A549 (cell line): Measurements from ENCODE around the gene BTBD3. TPM values are rescaled to one million over a fixed set of nuclear protein-coding genes. Genes with fewer than 3 reads are reported as not detected.

Experiments used
- ATAC-seq, 2 experiments: fragments of 200-7000 bp in 1 of 2; fragments of >200 bp in 1 of 2; cut with Nextera tagmentation in 1 of 2; cut with Tn5 transposase in 1 of 2; 3 replicates each; pipeline versions ENCODE4 v1.8.0 to v1.9.1; 2018 to 2020; ENCODE audit warnings: mild to moderate bottlenecking in 1 of 2, moderate library complexity in 1 of 2
- CTCF ChIA-PET: fragments of 300-600 bp; sonication (Branson Sonifier 250); formaldehyde crosslinking; extraction: SDS; loops from one replicate; lab custom pipeline; 2021; ENCODE audit warnings: antibody characterized with exemption, inconsistent platforms; lab: Yijun Ruan, JAX
- POLR2A ChIA-PET: fragments of 350-600 bp; formaldehyde crosslinking; extraction: SDS; loops from one replicate; lab custom pipeline; 2021; ENCODE audit warnings: antibody characterized with exemption, inconsistent platforms; lab: Yijun Ruan, JAX
- DNase-seq, 2 experiments: peaks; one replicate each; pipeline versions ENCODE4 v3.0.0 to v3.0.0-alpha.2; 2011 to 2016; ENCODE audit warnings: low read depth in 1 of 2, low spot score in 1 of 2
- FAIRE-seq: peaks from 2 replicates; lab custom pipeline; 2011; peaks lifted over from hg19 to GRCh38; lab: Jason Lieb, UNC
- H3K27ac ChIP-seq, 2 experiments: fragments of >200 bp; sonication (Bioruptor Twin); formaldehyde crosslinking; 3 replicates each; pipeline ENCODE4 v1.5.1; 2016 to 2017
- H3K4me1 ChIP-seq: fragments of >200 bp; sonication (Bioruptor Twin); formaldehyde crosslinking; 3 replicates; pipeline ENCODE4 v1.6.1; 2016
- H3K4me2 ChIP-seq: fragments of >200 bp; sonication (Bioruptor Twin); formaldehyde crosslinking; 3 replicates; pipeline ENCODE4 v1.6.1; 2016
- H3K4me3 ChIP-seq: fragments of >200 bp; sonication (Bioruptor Twin); formaldehyde crosslinking; 3 replicates; pipeline ENCODE4 v1.5.1; 2016
- H3K9me3 ChIP-seq: fragments of >200 bp; sonication (Bioruptor Twin); formaldehyde crosslinking; 3 replicates; pipeline ENCODE4 v1.6.1; 2016
- BCL3 ChIP-seq: fragments of >200 bp; sonication (Bioruptor Twin); formaldehyde crosslinking; IDR thresholded peaks from 3 replicates; pipeline ENCODE4 v1.6.1; 2016
- CBX8 ChIP-seq: fragments of 200-600 bp; sonication (generic); IDR thresholded peaks from 2 replicates; pipeline ENCODE4 v1.6.1; 2016
- CEBPB ChIP-seq, 2 experiments: fragments of >200 bp in 1 of 2; sonication (Bioruptor Twin) in 1 of 2; formaldehyde crosslinking in 1 of 2; IDR thresholded peaks; 2 replicates each; pipeline ENCODE4 v1.6.1; 2012 to 2016
- CHD4 ChIP-seq: fragments of 200-600 bp; sonication (generic); IDR thresholded peaks from 2 replicates; pipeline ENCODE4 v1.6.1; 2016; ENCODE audit warnings: antibody characterized with exemption, mild to moderate bottlenecking, borderline replicate concordance
- EHF ChIP-seq: fragments of 250-450 bp; sonication (Bioruptor Pico); IDR thresholded peaks from 2 replicates; pipeline ENCODE4 v1.5.0; 2020; ENCODE audit warnings: mild to moderate bottlenecking
- EP300 ChIP-seq, 2 experiments: fragments of >200 bp; sonication (Bioruptor Twin); formaldehyde crosslinking; IDR thresholded peaks; 2 replicates in 1 of 2; 3 replicates in 1 of 2; pipeline ENCODE4 v1.6.1; 2016 to 2017
- ESRRA ChIP-seq: fragments of 150-350 bp; IDR thresholded peaks from 2 replicates; pipeline ENCODE4 v1.6.1; 2014; ENCODE audit warnings: mild to moderate bottlenecking, low read length, borderline replicate concordance
- FOXS1 ChIP-seq: fragments of 250-450 bp; sonication (Bioruptor Pico); IDR thresholded peaks from 2 replicates; pipeline ENCODE4 v1.5.0; 2020; ENCODE audit warnings: mild to moderate bottlenecking, moderate library complexity
- GATA3 ChIP-seq: IDR thresholded peaks from 2 replicates; pipeline ENCODE4 v1.6.1; 2012; ENCODE audit warnings: borderline replicate concordance
- HDAC2 ChIP-seq: fragments of 200-600 bp; sonication (generic); IDR thresholded peaks from 2 replicates; pipeline ENCODE4 v1.6.1; 2016
- HEYL ChIP-seq: fragments of 250-450 bp; sonication (Bioruptor Pico); IDR thresholded peaks from 2 replicates; pipeline ENCODE4 v1.8.0; 2021; ENCODE audit warnings: mild to moderate bottlenecking, moderate library complexity
- HOXA7 ChIP-seq: fragments of 250-450 bp; sonication (Bioruptor Pico); IDR thresholded peaks from 2 replicates; pipeline ENCODE4 v1.5.0; 2020; ENCODE audit warnings: mild to moderate bottlenecking, moderate library complexity
- HOXB13 ChIP-seq: fragments of 250-450 bp; sonication (Bioruptor Pico); IDR thresholded peaks from 2 replicates; pipeline ENCODE4 v1.5.0; 2020; ENCODE audit warnings: low read depth, mild to moderate bottlenecking, moderate library complexity
- JUNB ChIP-seq: fragments of >200 bp; sonication (Bioruptor Twin); formaldehyde crosslinking; IDR thresholded peaks from 2 replicates; pipeline ENCODE4 v1.6.1; 2016
- MAZ ChIP-seq: fragments of 150-350 bp; IDR thresholded peaks from 2 replicates; pipeline ENCODE4 v1.6.1; 2014; ENCODE audit warnings: antibody characterized with exemption, low read depth, low read length, borderline replicate concordance
- NFE2L2 ChIP-seq: fragments of 150-350 bp; conservative IDR thresholded peaks from 2 replicates; pipeline ENCODE4 v1.6.1; 2014; ENCODE audit warnings: low read length
- PHF8 ChIP-seq: fragments of 200-600 bp; sonication (generic); IDR thresholded peaks from 2 replicates; pipeline ENCODE4 v1.6.1; 2016; ENCODE audit warnings: low read depth, mild to moderate bottlenecking, antibody characterized with exemption, moderate library complexity, borderline replicate concordance
- POLR2A ChIP-seq: IDR thresholded peaks from 2 replicates; pipeline ENCODE4 v1.6.1; 2012; ENCODE audit warnings: mild to moderate bottlenecking, low read length
- TFCP2L1 ChIP-seq: fragments of 250-450 bp; sonication (Bioruptor Pico); IDR thresholded peaks from 2 replicates; pipeline ENCODE4 v1.5.0; 2021; ENCODE audit warnings: mild to moderate bottlenecking
- TP53 ChIP-seq: fragments of 250-450 bp; sonication (Bioruptor Pico); IDR thresholded peaks from 2 replicates; pipeline ENCODE4 v1.5.0; 2021; ENCODE audit warnings: mild to moderate bottlenecking, moderate library complexity
- USF2 ChIP-seq: fragments of 450-650 bp; IDR thresholded peaks from 2 replicates; pipeline ENCODE4 v1.6.1; 2014; ENCODE audit warnings: antibody characterized with exemption
- ZC3H11A ChIP-seq: fragments of 450-650 bp; IDR thresholded peaks from 2 replicates; pipeline ENCODE4 v1.6.1; 2014; ENCODE audit warnings: antibody characterized with exemption, mild to moderate bottlenecking
- WGBS: methylation state at CpG from one replicate; pipeline ENCODE4 v1.1.6; 2017; ENCODE audit errors: missing lambda C conversion rate; 5-methylcytosine and 5-hydroxymethylcytosine counted together
- polyA plus RNA-seq, 4 experiments: library from polyadenylated mRNA; depleted of rRNA in 3 of 4; stranded (reverse); fragments of >200 nt; fragmentation: RNase III in 1 of 4; extraction: RNeasy Plus Mini Kit Qiagen cat#74134 plus additional on column Dnase treatment in 1 of 4; gene quantifications; 2 replicates in 3 of 4; 3 replicates in 1 of 4; pipeline ENCODE4 v1.2.3, GENCODE V29; 2011 to 2017
- TF ChIP-seq, protein P1 (sequence below): fragments of 150-350 bp; IDR thresholded peaks from 2 replicates; pipeline ENCODE4 v1.6.1; 2014; ENCODE audit warnings: low read depth, mild to moderate bottlenecking, low read length
- TF ChIP-seq, protein P2 (sequence below): fragments of >200 bp; sonication (Bioruptor Twin); formaldehyde crosslinking; IDR thresholded peaks from 3 replicates; pipeline ENCODE4 v1.5.1; 2016
- TF ChIP-seq, protein P3 (sequence below): fragments of 250-450 bp; sonication (Bioruptor Pico); IDR thresholded peaks from 2 replicates; pipeline ENCODE4 v1.5.0; 2021; ENCODE audit warnings: mild to moderate bottlenecking, moderate library complexity, borderline replicate concordance

The BTBD3 gene
- polyA plus RNA-seq, 2 of the 4 experiments (the other 2 are of a cell fraction) = 16.3 to 47.1 TPM

DNA sequence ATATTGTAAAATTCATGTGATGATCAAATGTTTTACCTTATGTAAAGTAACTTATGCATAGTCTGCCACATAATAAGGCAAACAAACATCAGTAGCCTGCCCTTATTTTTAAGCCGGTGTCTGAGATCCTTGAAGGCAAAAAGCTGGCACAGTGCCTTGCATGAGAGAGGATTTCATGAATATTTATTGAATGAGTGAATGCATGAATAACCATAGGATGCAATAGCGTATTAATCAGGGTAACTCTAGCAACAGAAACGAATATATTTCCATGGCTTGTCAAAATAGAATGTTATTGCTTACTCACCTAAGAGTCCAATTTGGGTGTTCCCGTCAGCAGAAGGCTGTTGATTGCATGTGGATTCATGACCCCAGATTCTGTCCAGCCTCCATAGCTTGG lies 34.9 kb downstream of the BTBD3 start:
- CTCF ChIA-PET = interaction anchor here (0.7 to 1.3 kb wide), 3 partner anchors 20 to 118 kb away, joined by 3 to 4 read pairs (median 3); no protein-coding TSS in a partner anchor
- WGBS = 29% methylated on average over 4 of the region's 4 CpGs
- TF ChIP-seq MAZ (no peak), ZC3H11A (no peak), BCL3 (no peak), POLR2A (no peak), CBX8 (no peak), HOXB13 (no peak), HOXA7 (CRISPR knock-in tag) (no peak), HEYL (CRISPR knock-in tag) (no peak), NFE2L2 (no peak), EHF (CRISPR knock-in tag) (no peak), TFCP2L1 (CRISPR knock-in tag) (no peak), USF2 (no peak), TP53 (no peak), CHD4 (no peak), FOXS1 (no peak), ESRRA (no peak), EP300 (IDR thresholded peaks at IDR 0.05) (no peak)
- TF ChIP-seq, protein P1, sequence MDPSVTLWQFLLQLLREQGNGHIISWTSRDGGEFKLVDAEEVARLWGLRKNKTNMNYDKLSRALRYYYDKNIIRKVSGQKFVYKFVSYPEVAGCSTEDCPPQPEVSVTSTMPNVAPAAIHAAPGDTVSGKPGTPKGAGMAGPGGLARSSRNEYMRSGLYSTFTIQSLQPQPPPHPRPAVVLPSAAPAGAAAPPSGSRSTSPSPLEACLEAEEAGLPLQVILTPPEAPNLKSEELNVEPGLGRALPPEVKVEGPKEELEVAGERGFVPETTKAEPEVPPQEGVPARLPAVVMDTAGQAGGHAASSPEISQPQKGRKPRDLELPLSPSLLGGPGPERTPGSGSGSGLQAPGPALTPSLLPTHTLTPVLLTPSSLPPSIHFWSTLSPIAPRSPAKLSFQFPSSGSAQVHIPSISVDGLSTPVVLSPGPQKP = no peak
- TF ChIP-seq, protein P2, sequence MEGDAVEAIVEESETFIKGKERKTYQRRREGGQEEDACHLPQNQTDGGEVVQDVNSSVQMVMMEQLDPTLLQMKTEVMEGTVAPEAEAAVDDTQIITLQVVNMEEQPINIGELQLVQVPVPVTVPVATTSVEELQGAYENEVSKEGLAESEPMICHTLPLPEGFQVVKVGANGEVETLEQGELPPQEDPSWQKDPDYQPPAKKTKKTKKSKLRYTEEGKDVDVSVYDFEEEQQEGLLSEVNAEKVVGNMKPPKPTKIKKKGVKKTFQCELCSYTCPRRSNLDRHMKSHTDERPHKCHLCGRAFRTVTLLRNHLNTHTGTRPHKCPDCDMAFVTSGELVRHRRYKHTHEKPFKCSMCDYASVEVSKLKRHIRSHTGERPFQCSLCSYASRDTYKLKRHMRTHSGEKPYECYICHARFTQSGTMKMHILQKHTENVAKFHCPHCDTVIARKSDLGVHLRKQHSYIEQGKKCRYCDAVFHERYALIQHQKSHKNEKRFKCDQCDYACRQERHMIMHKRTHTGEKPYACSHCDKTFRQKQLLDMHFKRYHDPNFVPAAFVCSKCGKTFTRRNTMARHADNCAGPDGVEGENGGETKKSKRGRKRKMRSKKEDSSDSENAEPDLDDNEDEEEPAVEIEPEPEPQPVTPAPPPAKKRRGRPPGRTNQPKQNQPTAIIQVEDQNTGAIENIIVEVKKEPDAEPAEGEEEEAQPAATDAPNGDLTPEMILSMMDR = no peak

DNA sequence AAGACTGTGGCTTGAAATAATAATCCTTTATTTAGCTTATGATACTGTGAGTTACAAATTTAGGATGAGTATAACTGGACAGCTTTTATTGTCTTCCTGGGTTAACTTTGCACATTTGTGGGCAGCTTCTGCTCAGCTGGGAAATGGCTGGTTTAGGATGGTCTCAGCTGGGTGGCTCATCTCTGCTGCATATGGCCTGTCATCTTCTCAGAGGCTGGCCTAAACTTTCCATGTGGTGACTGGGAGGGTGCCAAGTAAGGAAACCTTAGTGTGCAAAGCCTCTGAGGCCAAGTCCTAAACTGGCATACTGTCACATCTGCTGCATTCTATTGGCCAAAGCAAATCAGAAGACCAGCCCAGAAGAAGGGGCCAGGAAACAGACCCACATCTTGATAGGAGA lies 40.2 kb downstream of the BTBD3 start:
- no peak for DNase-seq
- Histone ChIP-seq H3K4me1 (no peaks in the 10 kb centered on the region), H3K9me3 (no peaks in the 10 kb centered on the region; the same call in 1 of the 3 replicates), H3K4me2 (no peak overlapping the region), H3K4me3 (no peak overlapping the region), H3K27ac (no peak overlapping the region)
- no peak for FAIRE-seq
- ATAC-seq = no peak
- ChIA-PET POLR2A (no interaction called here), CTCF (interaction anchor here (1.6 kb wide), 1 partner anchor 11 kb away, joined by 3 read pairs; no protein-coding TSS in a partner anchor)
- TF ChIP-seq JUNB (no peak), GATA3 (no peak), PHF8 (no peak), CHD4 (no peak), HDAC2 (no peak), CEBPB (IDR thresholded peaks at IDR 0.05) (no peak)
- TF ChIP-seq, protein P3, sequence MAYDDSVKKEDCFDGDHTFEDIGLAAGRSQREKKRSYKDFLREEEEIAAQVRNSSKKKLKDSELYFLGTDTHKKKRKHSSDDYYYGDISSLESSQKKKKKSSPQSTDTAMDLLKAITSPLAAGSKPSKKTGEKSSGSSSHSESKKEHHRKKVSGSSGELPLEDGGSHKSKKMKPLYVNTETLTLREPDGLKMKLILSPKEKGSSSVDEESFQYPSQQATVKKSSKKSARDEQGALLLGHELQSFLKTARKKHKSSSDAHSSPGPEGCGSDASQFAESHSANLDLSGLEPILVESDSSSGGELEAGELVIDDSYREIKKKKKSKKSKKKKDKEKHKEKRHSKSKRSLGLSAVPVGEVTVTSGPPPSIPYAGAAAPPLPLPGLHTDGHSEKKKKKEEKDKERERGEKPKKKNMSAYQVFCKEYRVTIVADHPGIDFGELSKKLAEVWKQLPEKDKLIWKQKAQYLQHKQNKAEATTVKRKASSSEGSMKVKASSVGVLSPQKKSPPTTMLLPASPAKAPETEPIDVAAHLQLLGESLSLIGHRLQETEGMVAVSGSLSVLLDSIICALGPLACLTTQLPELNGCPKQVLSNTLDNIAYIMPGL (CRISPR knock-in tag) = no peak

More for the DNA sequence above, 34.9 kb downstream of the BTBD3 start:
- ATAC-seq = no peak
- Histone ChIP-seq H3K27ac (no peak overlapping the region), H3K4me1 (no peaks in the 10 kb centered on the region), H3K9me3 (peaks cover 9% of the 10 kb centered on the region; the same call in 2 of the 3 replicates), H3K4me3 (no peak overlapping the region), H3K4me2 (no peak overlapping the region)
- no peak for FAIRE-seq
- POLR2A ChIA-PET = no interaction called here
- DNase-seq = no peak
